H9 (cell line): ENCODE data around the gene CASP5. TPM values are rescaled to one million over a fixed set of nuclear protein-coding genes. Genes with fewer than 3 reads are reported as not detected.

Source experiments
- DNase-seq: peaks from one replicate; pipeline ENCODE4 v3.0.0-alpha.2; 2017
- H2AFZ ChIP-seq: one replicate; pipeline ENCODE4 v1.6.1; 2013; ENCODE audit warnings: mild to moderate bottlenecking, low read length, control low read depth, moderate library complexity
- H2AK5ac ChIP-seq: 2 replicates; pipeline ENCODE4 v1.6.1; 2013; ENCODE audit warnings: low read length, control low read depth, mixed read lengths; ENCODE audit not compliant: insufficient read length
- H2BK120ac ChIP-seq: one replicate; pipeline ENCODE4 v1.6.1; 2013; ENCODE audit warnings: low read depth, mild to moderate bottlenecking, low read length, control low read depth, inconsistent platforms; ENCODE audit not compliant: poor library complexity, severe bottlenecking
- H2BK12ac ChIP-seq: 2 replicates; pipeline ENCODE4 v1.6.1; 2013; ENCODE audit warnings: low read length, control low read depth, mixed read lengths, low read depth; ENCODE audit not compliant: insufficient read length
- H2BK15ac ChIP-seq: 2 replicates; pipeline ENCODE4 v1.6.1; 2013; ENCODE audit warnings: low read depth, low read length, control low read depth
- H2BK20ac ChIP-seq: one replicate; pipeline ENCODE4 v1.6.1; 2013; ENCODE audit warnings: low read depth, mild to moderate bottlenecking, low read length, control low read depth, inconsistent platforms; ENCODE audit not compliant: poor library complexity, severe bottlenecking
- H2BK5ac ChIP-seq: 2 replicates; pipeline ENCODE4 v1.6.1; 2013; ENCODE audit warnings: low read length, control low read depth, mixed read lengths; ENCODE audit not compliant: insufficient read length
- H3K14ac ChIP-seq: 2 replicates; pipeline ENCODE4 v1.6.1; 2013; ENCODE audit warnings: low read length, control low read depth; ENCODE audit not compliant: insufficient read depth
- H3K18ac ChIP-seq: 2 replicates; pipeline ENCODE4 v1.6.1; 2013; ENCODE audit warnings: low read depth, mild to moderate bottlenecking, mixed read lengths, low read length, control low read depth; ENCODE audit not compliant: insufficient read length
- H3K23ac ChIP-seq: 2 replicates; pipeline ENCODE4 v1.6.1; 2013; ENCODE audit warnings: low read length, control low read depth, mixed read lengths, low read depth; ENCODE audit not compliant: insufficient read length
- H3K23me2 ChIP-seq: 2 replicates; pipeline ENCODE4 v1.6.1; 2013; ENCODE audit warnings: low read depth, mild to moderate bottlenecking, mixed read lengths, low read length, control low read depth; ENCODE audit not compliant: insufficient read length, poor library complexity, severe bottlenecking
- H3K27ac ChIP-seq: 2 replicates; pipeline ENCODE4 v1.5.1; 2013; ENCODE audit warnings: low read length, control low read depth, mixed read lengths, low read depth; ENCODE audit not compliant: insufficient read length
- H3K27me3 ChIP-seq: 2 replicates; pipeline ENCODE4 v1.6.1; 2013; ENCODE audit warnings: low read length, control low read depth, inconsistent platforms; ENCODE audit not compliant: insufficient read depth
- H3K4ac ChIP-seq: 2 replicates; pipeline ENCODE4 v1.6.1; 2013; ENCODE audit warnings: low read depth, mild to moderate bottlenecking, control low read depth, inconsistent platforms, low read length, moderate library complexity
- H3K4me1 ChIP-seq: 2 replicates; pipeline ENCODE4 v1.6.1; 2013; ENCODE audit warnings: low read length, control low read depth, inconsistent platforms; ENCODE audit not compliant: insufficient read depth
- H3K4me2 ChIP-seq: 2 replicates; pipeline ENCODE4 v1.6.1; 2013; ENCODE audit warnings: low read length, control low read depth, mixed read lengths; ENCODE audit not compliant: insufficient read length, insufficient read depth
- H3K56ac ChIP-seq: 2 replicates; pipeline ENCODE4 v1.6.1; 2013; ENCODE audit warnings: low read depth, mild to moderate bottlenecking, mixed read lengths, low read length, control low read depth; ENCODE audit not compliant: insufficient read length
- H3K79me1 ChIP-seq: 2 replicates; pipeline ENCODE4 v1.6.1; 2013; ENCODE audit warnings: low read depth, mild to moderate bottlenecking, moderate library complexity, low read length, control low read depth, inconsistent platforms; ENCODE audit not compliant: insufficient read depth, poor library complexity, severe bottlenecking
- H3K79me2 ChIP-seq: 2 replicates; pipeline ENCODE4 v1.6.1; 2013; ENCODE audit warnings: low read length, control low read depth, inconsistent platforms; ENCODE audit not compliant: insufficient read depth
- H3K9ac ChIP-seq: 2 replicates; pipeline ENCODE4 v1.6.1; 2013; ENCODE audit warnings: low read length, control low read depth, mixed read lengths; ENCODE audit not compliant: insufficient read length; ENCODE audit errors: extremely low read depth
- H3K9me3 ChIP-seq: one replicate; pipeline ENCODE4 v1.6.1; 2013; ENCODE audit warnings: low read depth, low read length, inconsistent platforms; ENCODE audit not compliant: control insufficient read depth
- H3T11ph ChIP-seq: one replicate; pipeline ENCODE4 v1.6.1; 2013; ENCODE audit warnings: mild to moderate bottlenecking, low read length, control low read depth, inconsistent platforms
- H4K20me1 ChIP-seq: one replicate; pipeline ENCODE4 v1.6.1; 2013; ENCODE audit not compliant: control insufficient read depth, insufficient read length, insufficient read depth
- H4K5ac ChIP-seq: 2 replicates; pipeline ENCODE4 v1.6.1; 2013; ENCODE audit warnings: low read depth, mild to moderate bottlenecking, mixed read lengths, low read length, control low read depth; ENCODE audit not compliant: insufficient read length
- H4K8ac ChIP-seq: replicated peaks from 2 replicates; pipeline ENCODE4 v1.6.1; 2013; ENCODE audit warnings: low read length, control low read depth, mixed read lengths, low read depth; ENCODE audit not compliant: insufficient read length
- H4K91ac ChIP-seq: 2 replicates; pipeline ENCODE4 v1.6.1; 2013; ENCODE audit warnings: low read depth, mild to moderate bottlenecking, moderate library complexity, mixed read lengths, low read length, control low read depth; ENCODE audit not compliant: insufficient read length
- H3K27ac Mint-ChIP-seq, 3 experiments: 2 replicates in 2 of 3; 3 replicates in 1 of 3; pipeline ENCODE4 v1.8.0; 2020 to 2021; ENCODE audit warnings: mixed read lengths in 3 of 3, mild to moderate bottlenecking in 1 of 3, moderate library complexity in 1 of 3
- H3K27me3 Mint-ChIP-seq: 2 replicates; pipeline ENCODE4 v1.8.0; 2021; ENCODE audit warnings: low read depth, mild to moderate bottlenecking, moderate library complexity, mixed read lengths
- H3K36me3 Mint-ChIP-seq, 3 experiments: 2 replicates in 2 of 3; 3 replicates in 1 of 3; pipeline ENCODE4 v1.8.0; 2020 to 2021; ENCODE audit warnings: low read depth in 3 of 3, mixed read lengths in 3 of 3; ENCODE audit not compliant: insufficient read depth in 1 of 3
- H3K4me1 Mint-ChIP-seq, 2 experiments: 2 replicates each; pipeline ENCODE4 v1.8.0; 2020; ENCODE audit warnings: mixed read lengths in 2 of 2
- H3K4me3 Mint-ChIP-seq, 2 experiments: 2 replicates in 1 of 2; 3 replicates in 1 of 2; pipeline ENCODE4 v1.8.0; 2020 to 2021; ENCODE audit warnings: mild to moderate bottlenecking in 2 of 2, mixed read lengths in 2 of 2, moderate library complexity in 1 of 2
- H3K9me3 Mint-ChIP-seq, 2 experiments: 2 replicates in 1 of 2; 3 replicates in 1 of 2; pipeline ENCODE4 v1.8.0; 2020; ENCODE audit warnings: mild to moderate bottlenecking in 2 of 2, mixed read lengths in 2 of 2, moderate library complexity in 1 of 2
- total RNA-seq: library from RNA; stranded (reverse); gene quantifications from 2 replicates; pipeline ENCODE4 v1.2.1, GENCODE V29; 2021
- TF ChIP-seq, protein P1 (sequence below): fragments of 200-600 bp; sonication (generic); conservative IDR thresholded peaks from 3 replicates; pipeline ENCODE4 v1.8.0; 2021; ENCODE audit warnings: antibody characterized with exemption, mild to moderate bottlenecking

The CASP5 gene
- total RNA-seq, 1 experiment from 2014 or later, result not detected

- H2BK20ac ChIP-seq, result no peak overlapping the region
- H3K36me3 Mint-ChIP-seq, result no peaks in the 10 kb centered on the region
- no peak overlapping the region for H3K9ac ChIP-seq
Measured at GRCh38 chr11:105007463-105007862, 15.5 kb downstream of the CASP5 start.

More at GRCh38 chr11:105007463-105007862, 15.5 kb downstream of the CASP5 start:
- Histone ChIP-seq H2BK12ac (no peak overlapping the region), H3K4ac (no peak overlapping the region), H3K4me2 (no peak overlapping the region), H3K23ac (no peak overlapping the region), H2AK5ac (no peak overlapping the region), H3K27ac (no peak overlapping the region), H4K5ac (no peak overlapping the region), H2BK120ac (no peak overlapping the region), H3K27me3 (no peaks in the 10 kb centered on the region), H3K14ac (no peak overlapping the region), H3K9me3 (no peaks in the 10 kb centered on the region), H3K79me2 (no peaks in the 10 kb centered on the region), H3K56ac (no peak overlapping the region), H3T11ph (no peak overlapping the region), H2BK15ac (no peak overlapping the region), H3K23me2 (no peaks in the 10 kb centered on the region), H2BK5ac (no peak overlapping the region), H3K18ac (no peak overlapping the region), H2AFZ (no peak overlapping the region), H3K4me1 (0 out of 2 replicates have a peak, but pooled peaks cover 2% of the 10 kb centered on the region), H4K91ac (no peak overlapping the region), H4K8ac (no peak overlapping the region), H4K20me1 (no peaks in the 10 kb centered on the region), H3K79me1 (no peaks in the 10 kb centered on the region)
- Mint-ChIP-seq H3K27ac (no peak overlapping the region), H3K27me3 (no peaks in the 10 kb centered on the region), H3K9me3 (no peaks in the 10 kb centered on the region), H3K4me1 (0 out of 4 replicates have a peak, but pooled peaks cover 3 to 4% of the 10 kb centered on the region in 2 experiments), H3K4me3 (no peak overlapping the region)
- DNase-seq, result no peak
- TF ChIP-seq, protein P1, sequence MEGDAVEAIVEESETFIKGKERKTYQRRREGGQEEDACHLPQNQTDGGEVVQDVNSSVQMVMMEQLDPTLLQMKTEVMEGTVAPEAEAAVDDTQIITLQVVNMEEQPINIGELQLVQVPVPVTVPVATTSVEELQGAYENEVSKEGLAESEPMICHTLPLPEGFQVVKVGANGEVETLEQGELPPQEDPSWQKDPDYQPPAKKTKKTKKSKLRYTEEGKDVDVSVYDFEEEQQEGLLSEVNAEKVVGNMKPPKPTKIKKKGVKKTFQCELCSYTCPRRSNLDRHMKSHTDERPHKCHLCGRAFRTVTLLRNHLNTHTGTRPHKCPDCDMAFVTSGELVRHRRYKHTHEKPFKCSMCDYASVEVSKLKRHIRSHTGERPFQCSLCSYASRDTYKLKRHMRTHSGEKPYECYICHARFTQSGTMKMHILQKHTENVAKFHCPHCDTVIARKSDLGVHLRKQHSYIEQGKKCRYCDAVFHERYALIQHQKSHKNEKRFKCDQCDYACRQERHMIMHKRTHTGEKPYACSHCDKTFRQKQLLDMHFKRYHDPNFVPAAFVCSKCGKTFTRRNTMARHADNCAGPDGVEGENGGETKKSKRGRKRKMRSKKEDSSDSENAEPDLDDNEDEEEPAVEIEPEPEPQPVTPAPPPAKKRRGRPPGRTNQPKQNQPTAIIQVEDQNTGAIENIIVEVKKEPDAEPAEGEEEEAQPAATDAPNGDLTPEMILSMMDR, result no peak
